Body of pancreas (tissue), 4 donors: Measurements from ENCODE around the gene OLFML3. TPM values are rescaled to one million over a fixed set of nuclear protein-coding genes. Genes with fewer than 3 reads are reported as not detected.

ENCODE experiments used
- ATAC-seq: fragments of 150-250 bp; one replicate; pipeline ENCODE4 v1.9.1; 2016
- DNase-seq, 4 donors: peaks; one replicate each; pipeline ENCODE4 v3.0.0-alpha.2; 2019
- H3K27ac ChIP-seq, 4 donors: fragments of 200-600 bp; sonication (generic); 1 replicate in 3 of 4; 2 replicates in 1 of 4; pipeline versions ENCODE4 v1.5.1 to v1.6.1; 2016 to 2019; ENCODE audit warnings: mild to moderate bottlenecking in 1 of 4, mixed read lengths in 1 of 4, moderate library complexity in 1 of 4
- H3K27me3 ChIP-seq, 2 donors: fragments of 200-600 bp; sonication (generic); one replicate each; pipeline ENCODE4 v1.6.0; 2016; ENCODE audit warnings: mild to moderate bottlenecking in 1 of 2
- H3K36me3 ChIP-seq, 2 donors: fragments of 200-600 bp; sonication (generic); replicated peaks in 1 of 2; 2 replicates each; pipeline ENCODE4 v1.5.1; 2016; ENCODE audit warnings: low read depth in 2 of 2; ENCODE audit not compliant: insufficient read depth in 1 of 2
- H3K4me1 ChIP-seq: fragments of 200-600 bp; sonication (generic); one replicate; pipeline ENCODE4 v1.6.0; 2016
- H3K4me3 ChIP-seq, 2 donors: fragments of 200-600 bp; sonication (generic); 1 replicate in 1 of 2; 2 replicates in 1 of 2; pipeline ENCODE4 v1.5.1; 2016 to 2019
- H3K9me3 ChIP-seq, 3 donors: fragments of 200-600 bp; sonication (generic); 1 replicate in 2 of 3; 2 replicates in 1 of 3; pipeline ENCODE4 v1.5.1; 2016
- CTCF ChIP-seq, 7 experiments: fragments of 450-650 bp in 4 of 7; fragments of 200-600 bp in 3 of 7; sonication (generic) in 3 of 7; IDR thresholded peaks; one replicate each; pipeline ENCODE4 v1.5.1; 2016 to 2019; ENCODE audit warnings: antibody characterized with exemption in 7 of 7
- POLR2A ChIP-seq, 3 donors: fragments of 450-650 bp; IDR thresholded peaks; one replicate each; pipeline ENCODE4 v1.6.1; 2016; ENCODE audit warnings: antibody characterized with exemption in 3 of 3, mild to moderate bottlenecking in 2 of 3
- WGBS, 2 donors: methylation state at CpG; one replicate each; pipeline ENCODE4 v1.1.5; 2017; 5-methylcytosine and 5-hydroxymethylcytosine counted together
- intact Hi-C: fragments of 100-400 bp; cut with DNase I; formaldehyde crosslinking; loops from one replicate; pipeline ENCODE4 v1.15.1; 2023
- total RNA-seq, 2 donors: library from RNA; depleted of rRNA; stranded (reverse); fragments of >200 nt; gene quantifications; one replicate each; pipeline ENCODE4 v1.1.0, GENCODE V29; 2016

OLFML3 gene
- total RNA-seq, 2 donors from 2014 or later = 9.9 to 30.7 TPM

DNA sequence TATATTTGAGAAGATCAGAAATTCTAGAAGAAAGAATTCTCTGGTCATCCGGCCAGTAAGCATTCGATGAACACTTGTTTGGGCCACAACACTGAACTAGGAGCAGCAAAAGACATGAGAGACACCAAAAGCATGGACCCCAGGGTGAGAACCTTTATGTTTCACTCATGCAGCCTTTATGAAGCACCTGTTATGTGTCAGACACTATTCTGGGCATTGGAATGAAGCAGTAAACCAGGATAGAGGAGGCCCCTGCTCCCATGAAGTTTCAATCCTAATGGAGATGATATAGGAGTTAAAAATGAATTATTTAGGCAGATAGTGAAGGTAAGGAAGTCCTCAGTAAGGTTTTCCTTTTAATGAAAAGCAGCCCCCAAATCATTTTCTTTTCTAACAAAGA, 43.6 kb downstream of the OLFML3 start:
- TF ChIP-seq POLR2A (IDR thresholded peaks at IDR 0.05) (no peak), CTCF (IDR thresholded peaks at IDR 0.05) (no peak)
- 94 to 96% methylated on average over 2 of the region's 2 CpGs for WGBS, 2 donors
- intact Hi-C loops = no loop called here

GRCh38 chr1:114023377-114023776, 44.1 kb downstream of the OLFML3 start:
- DNase-seq (no peak), ATAC-seq (no peak)
- Histone ChIP-seq H3K36me3 (no peaks in the 10 kb centered on the region), H3K4me1 (no peaks in the 10 kb centered on the region), H3K27me3 (no peaks in the 10 kb centered on the region), H3K27ac (no peak overlapping the region), H3K4me3 (no peak overlapping the region), H3K9me3 (no peaks in the 10 kb centered on the region)
- WGBS, 2 donors = 94 to 95% methylated on average over 6 of the region's 6 CpGs
- intact Hi-C loops = no loop called here
- no peak for TF ChIP-seq POLR2A (IDR thresholded peaks at IDR 0.05)
- TF ChIP-seq CTCF (IDR thresholded peaks at IDR 0.05) = no peak

More for the DNA sequence above, 43.6 kb downstream of the OLFML3 start:
- ATAC-seq (no peak), DNase-seq (no peak)
- no peaks in the 10 kb centered on the region for H3K4me1 ChIP-seq
- H3K36me3 ChIP-seq = no peaks in the 10 kb centered on the region
- no peaks in the 10 kb centered on the region for H3K27me3 ChIP-seq
- H3K9me3 ChIP-seq = no peaks in the 10 kb centered on the region
- no peak overlapping the region for H3K4me3 ChIP-seq
- no peak overlapping the region for H3K27ac ChIP-seq

DNA sequence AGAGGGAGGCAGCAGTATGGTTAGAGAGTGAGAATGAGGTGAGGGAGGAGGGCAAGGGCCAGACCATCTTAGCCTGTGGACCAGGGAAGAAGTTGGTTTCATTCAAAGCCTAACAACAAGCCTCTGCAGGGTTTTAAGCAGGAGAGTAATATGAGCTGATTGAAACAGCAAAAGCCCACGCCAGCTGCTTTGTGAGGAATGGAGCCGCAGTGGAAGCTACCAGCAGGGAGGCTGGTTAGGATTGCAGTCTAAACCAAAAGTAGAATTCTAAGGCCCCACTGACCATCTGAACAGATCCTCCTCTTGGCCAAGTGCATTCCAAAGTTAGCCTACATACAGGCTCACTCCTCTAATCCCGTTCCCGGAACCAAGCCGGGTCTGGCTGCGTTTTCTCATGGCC, 44.8 kb downstream of the OLFML3 start:
- intact Hi-C loops = no loop called here
- no peak for TF ChIP-seq CTCF (IDR thresholded peaks at IDR 0.05)
- H3K36me3 ChIP-seq = no peaks in the 10 kb centered on the region
- H3K27ac ChIP-seq = no peak overlapping the region
- H3K9me3 ChIP-seq = no peaks in the 10 kb centered on the region
- peak in 1 of 4 donors; percentile 7 for DNase-seq
- ATAC-seq = no peak
- H3K4me3 ChIP-seq = no peak overlapping the region
- no peaks in the 10 kb centered on the region for H3K27me3 ChIP-seq
- 78 to 87% methylated on average over 6 of the region's 6 CpGs for WGBS, 2 donors
- H3K4me1 ChIP-seq = no peaks in the 10 kb centered on the region

GRCh38 chr1:114025609-114026401, 46.5 kb downstream of the OLFML3 start:
- no peaks in the 10 kb centered on the region for H3K9me3 ChIP-seq
- no peak overlapping the region for H3K27ac ChIP-seq
- ATAC-seq (no peak), DNase-seq (no peak)
- H3K4me3 ChIP-seq = no peak overlapping the region
- no peak for TF ChIP-seq CTCF (IDR thresholded peaks at IDR 0.05)
- intact Hi-C loops = no loop called here
- no peaks in the 10 kb centered on the region for H3K36me3 ChIP-seq
- WGBS, 2 donors = 92 to 93% methylated on average over 5 of the region's 5 CpGs
- no peaks in the 10 kb centered on the region for H3K27me3 ChIP-seq
- no peaks in the 10 kb centered on the region for H3K4me1 ChIP-seq

- Histone ChIP-seq H3K27ac (no peak overlapping the region), H3K4me1 (no peaks in the 10 kb centered on the region), H3K36me3 (no peaks in the 10 kb centered on the region), H3K9me3 (no peaks in the 10 kb centered on the region), H3K27me3 (no peaks in the 10 kb centered on the region), H3K4me3 (no peak overlapping the region)
- intact Hi-C loops = no loop called here
- WGBS, 2 donors = 87 to 89% methylated on average over 6 of the region's 6 CpGs
- TF ChIP-seq POLR2A (IDR thresholded peaks at IDR 0.05) = no peak
- no peak for TF ChIP-seq CTCF (IDR thresholded peaks at IDR 0.05)
- no peak for ATAC-seq
- no peak for DNase-seq
These were observed 47.5 kb downstream of the OLFML3 start for GRCh38 chr1:114026797-114027196.
